Lower leg skin (tissue), 4 donors: ENCODE results near the gene ATIC. TPM values are rescaled to one million over a fixed set of nuclear protein-coding genes. Genes with fewer than 3 reads are reported as not detected.

Experiments
- DNase-seq, 2 donors: peaks; one replicate each; pipeline ENCODE4 v3.0.0-alpha.2; 2019; ENCODE audit warnings: low spot score in 2 of 2
- H3K4me3 ChIP-seq: fragments of 200-600 bp; sonication (generic); 2 replicates; pipeline ENCODE4 v1.5.1; 2017; ENCODE audit warnings: mild to moderate bottlenecking, low read depth; ENCODE audit not compliant: poor library complexity, severe bottlenecking
- CTCF ChIP-seq, 3 donors: fragments of 450-650 bp; IDR thresholded peaks; one replicate each; pipeline ENCODE4 v1.5.1; 2016; ENCODE audit warnings: antibody characterized with exemption in 3 of 3, mild to moderate bottlenecking in 3 of 3, moderate library complexity in 2 of 3
- POLR2A ChIP-seq, 2 donors: fragments of 450-650 bp; IDR thresholded peaks; one replicate each; pipeline ENCODE4 v1.6.1; 2016 to 2017; ENCODE audit warnings: antibody characterized with exemption in 2 of 2, mild to moderate bottlenecking in 1 of 2, moderate library complexity in 1 of 2
- WGBS, 2 donors: methylation state at CpG; one replicate each; pipeline ENCODE4 v1.1.5; 2018; 5-methylcytosine and 5-hydroxymethylcytosine counted together
- intact Hi-C: fragments of 100-400 bp; cut with DNase I; formaldehyde crosslinking; loops from one replicate; pipeline ENCODE4 v1.15.0; 2023; ENCODE audit warnings: low total_unique reads
- total RNA-seq, 4 donors: library from RNA; depleted of rRNA; stranded (reverse); fragments of >200 nt; gene quantifications; one replicate each; pipeline ENCODE4 v1.1.0, GENCODE V29; 2016

The ATIC gene
- total RNA-seq, 4 donors from 2014 or later = 29.7 to 48.6 (median 34.6) TPM

GRCh38 chr2:215365184-215365658 is 53.4 kb downstream of the ATIC start:
- H3K4me3 ChIP-seq = no peak overlapping the region
- 84 to 89% methylated on average over 4 of the region's 4 CpGs for WGBS, 2 donors

DNA sequence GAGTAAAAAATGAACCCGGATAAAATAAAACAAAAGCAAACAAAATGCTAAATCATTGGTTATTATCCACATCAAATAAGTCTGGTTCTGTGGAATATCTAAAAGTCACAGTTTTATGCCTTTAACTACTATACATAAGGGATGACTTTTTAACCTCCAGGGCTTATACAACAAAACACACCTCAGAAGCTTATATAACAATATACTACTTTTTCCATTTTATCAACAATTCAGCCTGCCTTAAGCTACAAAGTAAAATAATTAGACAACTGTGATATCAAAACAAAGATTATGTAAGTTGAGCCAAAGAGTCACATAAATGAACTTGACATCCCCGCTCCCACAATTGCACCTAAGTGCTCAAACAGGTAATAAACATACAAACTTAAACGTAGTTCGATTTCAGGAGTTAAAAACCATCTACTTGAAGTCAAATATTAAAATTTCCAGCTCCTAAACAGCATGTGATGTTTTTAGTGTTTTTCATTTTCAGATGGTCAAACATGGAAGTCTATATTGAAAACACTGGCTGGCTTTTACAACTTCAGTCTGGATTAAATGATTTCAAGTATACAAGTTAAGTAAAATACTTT is 54.7 kb downstream of the ATIC start:
- intact Hi-C loops = no loop called here
- no peak for TF ChIP-seq POLR2A (IDR thresholded peaks at IDR 0.05)
- DNase-seq = no peak
- 90 to 91% methylated on average over 4 of the region's 4 CpGs for WGBS, 2 donors
- H3K4me3 ChIP-seq = no peak overlapping the region

More at GRCh38 chr2:215365184-215365658, 53.4 kb downstream of the ATIC start:
- intact Hi-C loops = no loop called here
- TF ChIP-seq CTCF (IDR thresholded peaks at IDR 0.05) (no peak), POLR2A (IDR thresholded peaks at IDR 0.05) (no peak)
- DNase-seq = no peak

GRCh38 chr2:215367662-215368492 is 56.0 kb downstream of the ATIC start:
- intact Hi-C loops = no loop called here
- 89% methylated on average over 11 of the region's 11 CpGs for WGBS, 2 donors

DNA sequence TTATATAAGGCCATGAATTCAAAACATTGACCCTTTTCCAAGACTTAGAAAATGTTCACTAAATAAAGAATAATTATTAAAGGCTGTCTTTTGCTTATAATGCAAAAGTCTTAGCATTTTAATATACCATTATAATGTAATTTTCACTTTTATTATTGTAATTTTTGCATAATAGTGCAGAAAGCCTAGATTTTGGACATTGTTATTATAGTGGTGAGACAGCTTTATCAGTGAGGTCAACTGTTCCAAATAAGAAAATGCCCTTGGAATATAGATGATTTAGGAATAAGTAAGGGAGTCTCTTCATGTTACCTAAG is 56.6 kb downstream of the ATIC start:
- DNase-seq = no peak
- TF ChIP-seq POLR2A (IDR thresholded peaks at IDR 0.05) = no peak
- TF ChIP-seq CTCF (IDR thresholded peaks at IDR 0.05) = no peak
- H3K4me3 ChIP-seq = no peak overlapping the region
- intact Hi-C loops = no loop called here

More at GRCh38 chr2:215367662-215368492, 56.0 kb downstream of the ATIC start:
- no peak overlapping the region for H3K4me3 ChIP-seq
- no peak for DNase-seq
- TF ChIP-seq CTCF (IDR thresholded peaks at IDR 0.05) (no peak), POLR2A (IDR thresholded peaks at IDR 0.05) (no peak)

GRCh38 chr2:215369181-215369760 is 57.4 kb downstream of the ATIC start:
- H3K4me3 ChIP-seq = no peak overlapping the region
- no peak for DNase-seq
- intact Hi-C loops = no loop called here
- TF ChIP-seq POLR2A (IDR thresholded peaks at IDR 0.05) = no peak
- TF ChIP-seq CTCF (IDR thresholded peaks at IDR 0.05) = no peak
- 89 to 91% methylated on average over 3 of the region's 3 CpGs for WGBS, 2 donors
